ENCODE results near the gene TOP2A. TPM values are rescaled to one million over a fixed set of nuclear protein-coding genes. Genes with fewer than 3 reads are reported as not detected.
"Not testable (repeated sequence)": the region's sequence is repeated elsewhere in the genome, so short reads cannot be mapped to it uniquely, and the experiment has no call there.

TOP2A gene
- total RNA-seq, 1 experiment from 2014 or later, result 237 TPM

GRCh38 chr17:40373999-40374398 is 43.7 kb downstream of the TOP2A start:
- BruUV-seq (replicated peaks), result no TSS peak
- no peak overlapping the region for H3K4me3 Mint-ChIP-seq (ENCODE audit: unreplicated experiment)
- CTCF ChIA-PET, result no interaction called here
- H3K9me3 ChIP-seq, result peaks cover 4% of the 10 kb centered on the region; the same call in 1 of the 2 replicates
- H3K4me3 ChIP-seq (ENCODE audit: low read depth, low read length), result no peak overlapping the region
- DNase-seq, result no peak
- peaks cover 23% of the 10 kb centered on the region for H3K9me3 Mint-ChIP-seq (ENCODE audit: unreplicated experiment)
- no peaks in the 10 kb centered on the region for H3K36me3 ChIP-seq (ENCODE audit: control insufficient read depth, insufficient read depth, low read length)
- H3K4me1 Mint-ChIP-seq (ENCODE audit: low read depth, unreplicated experiment), result no peaks in the 10 kb centered on the region
- TF ChIP-seq CTCF (IDR thresholded peaks at IDR 0.05; ENCODE audit: insufficient read depth in 1 of 2, low read depth in 1 of 2, low read length in 1 of 2, severe bottlenecking in 1 of 2, unreplicated experiment in 1 of 2), result no peak
- no peak overlapping the region for H3K27ac Mint-ChIP-seq (ENCODE audit: unreplicated experiment)
- POLR2A ChIA-PET, result no interaction called here
- no peaks in the 10 kb centered on the region for H3K36me3 Mint-ChIP-seq (ENCODE audit: insufficient read depth, unreplicated experiment)
- no peaks in the 10 kb centered on the region for H3K27me3 ChIP-seq (replicated peaks; ENCODE audit: control insufficient read depth, insufficient read depth, low read length)
- no peaks in the 10 kb centered on the region for H3K4me1 ChIP-seq
- H3K27me3 Mint-ChIP-seq (ENCODE audit: insufficient read depth, unreplicated experiment), result no peaks in the 10 kb centered on the region
- intact Hi-C loops (cut with micrococcal nuclease; ENCODE audit: unreplicated experiment), result no loop called here

- ChIA-PET POLR2A (no interaction called here), CTCF (no interaction called here)
- H3K36me3 Mint-ChIP-seq (ENCODE audit: insufficient read depth, unreplicated experiment), result no peaks in the 10 kb centered on the region
Observed at GRCh38 chr17:40373324-40373723, 44.4 kb downstream of the TOP2A start.

GRCh38 chr17:40372644-40373043 is 45.1 kb downstream of the TOP2A start:
- H3K9me3 ChIP-seq; H3K36me3 Mint-ChIP-seq (ENCODE audit: insufficient read depth, unreplicated experiment); DNase-seq; H3K4me3 Mint-ChIP-seq (ENCODE audit: unreplicated experiment); H3K4me3 ChIP-seq (ENCODE audit: low read depth, low read length); H3K4me1 ChIP-seq; CTCF ChIA-PET; H3K4me1 Mint-ChIP-seq (ENCODE audit: low read depth, unreplicated experiment); H3K27me3 Mint-ChIP-seq (ENCODE audit: insufficient read depth, unreplicated experiment); intact Hi-C loops (cut with micrococcal nuclease; ENCODE audit: unreplicated experiment); POLR2A ChIA-PET; H3K27me3 ChIP-seq (replicated peaks; ENCODE audit: control insufficient read depth, insufficient read depth, low read length); BruUV-seq (replicated peaks); H3K27ac Mint-ChIP-seq (ENCODE audit: unreplicated experiment); H3K36me3 ChIP-seq (ENCODE audit: control insufficient read depth, insufficient read depth, low read length): not testable (repeated sequence)
- H3K9me3 Mint-ChIP-seq (ENCODE audit: unreplicated experiment), result peaks cover 23% of the 10 kb centered on the region

More at GRCh38 chr17:40373324-40373723, 44.4 kb downstream of the TOP2A start:
- intact Hi-C loops (cut with micrococcal nuclease; ENCODE audit: unreplicated experiment), result no loop called here
- H3K4me1 ChIP-seq, result no peaks in the 10 kb centered on the region
- H3K4me3 Mint-ChIP-seq (ENCODE audit: unreplicated experiment), result no peak overlapping the region
- no peak overlapping the region for H3K4me3 ChIP-seq (ENCODE audit: low read depth, low read length)
- no peak for DNase-seq
- H3K36me3 ChIP-seq (ENCODE audit: control insufficient read depth, insufficient read depth, low read length), result no peaks in the 10 kb centered on the region
- no peak for TF ChIP-seq CTCF (IDR thresholded peaks at IDR 0.05; ENCODE audit: insufficient read depth in 1 of 2, low read depth in 1 of 2, low read length in 1 of 2, severe bottlenecking in 1 of 2, unreplicated experiment in 1 of 2)
- H3K27me3 ChIP-seq (replicated peaks; ENCODE audit: control insufficient read depth, insufficient read depth, low read length), result no peaks in the 10 kb centered on the region
- no peak overlapping the region for H3K27ac Mint-ChIP-seq (ENCODE audit: unreplicated experiment)
- H3K27me3 Mint-ChIP-seq (ENCODE audit: insufficient read depth, unreplicated experiment), result no peaks in the 10 kb centered on the region
- H3K4me1 Mint-ChIP-seq (ENCODE audit: low read depth, unreplicated experiment), result no peaks in the 10 kb centered on the region
- peaks cover 4% of the 10 kb centered on the region; the same call in 1 of the 2 replicates for H3K9me3 ChIP-seq
- peaks cover 23% of the 10 kb centered on the region for H3K9me3 Mint-ChIP-seq (ENCODE audit: unreplicated experiment)
- no TSS peak for BruUV-seq (replicated peaks)

GRCh38 chr17:40372031-40372430 is 45.7 kb downstream of the TOP2A start:
- Mint-ChIP-seq H3K4me1 (ENCODE audit: low read depth, unreplicated experiment) (no peaks in the 10 kb centered on the region), H3K27ac (ENCODE audit: unreplicated experiment) (no peak overlapping the region), H3K36me3 (ENCODE audit: insufficient read depth, unreplicated experiment) (no peaks in the 10 kb centered on the region), H3K9me3 (ENCODE audit: unreplicated experiment) (peaks cover 23% of the 10 kb centered on the region), H3K4me3 (ENCODE audit: unreplicated experiment) (no peak overlapping the region), H3K27me3 (ENCODE audit: insufficient read depth, unreplicated experiment) (no peaks in the 10 kb centered on the region)
- ChIA-PET POLR2A (no interaction called here), CTCF (no interaction called here)
- H3K36me3 ChIP-seq (ENCODE audit: control insufficient read depth, insufficient read depth, low read length), result no peaks in the 10 kb centered on the region
- no peak for TF ChIP-seq CTCF (IDR thresholded peaks at IDR 0.05; ENCODE audit: insufficient read depth in 1 of 2, low read depth in 1 of 2, low read length in 1 of 2, severe bottlenecking in 1 of 2, unreplicated experiment in 1 of 2)
- no peaks in the 10 kb centered on the region for H3K4me1 ChIP-seq
- no peaks in the 10 kb centered on the region for H3K27me3 ChIP-seq (replicated peaks; ENCODE audit: control insufficient read depth, insufficient read depth, low read length)
- intact Hi-C loops (cut with micrococcal nuclease; ENCODE audit: unreplicated experiment), result no loop called here
- peaks cover 4% of the 10 kb centered on the region; the same call in 1 of the 2 replicates for H3K9me3 ChIP-seq
- no peak for DNase-seq
- BruUV-seq (replicated peaks), result no TSS peak
- no peak overlapping the region for H3K4me3 ChIP-seq (ENCODE audit: low read depth, low read length)
